ENCODE results near the gene ABCG8.

- TF ChIP-seq CTCF (IDR thresholded peaks at IDR 0.05) (no peak), POLR2A (IDR thresholded peaks at IDR 0.05) (no peak)
These were observed 56.0 kb downstream of the ABCG8 start for GRCh38 chr2:43894743-43895142.
